IPS DF 4.7 (cell line): ENCODE results near the gene ZNF48.

ENCODE experiments used
- DNase-seq: peaks from one replicate; pipeline ENCODE4 v3.0.0-alpha.2; 2013; ENCODE audit warnings: low spot score; ENCODE audit errors: extremely low read depth

ZNF48 gene

GRCh38 chr16:30395155-30395991 lies at the start of gene ZNF48:
ZNF48 (plus strand) TSS chr16:30395420; CDS start chr16:30395795, 375 bp downstream.
- DNase-seq = no peak

- DNase-seq = no peak
Observed at GRCh38 chr16:30346286-30346685, 48.9 kb upstream of the ZNF48 start.

- DNase-seq = no peak
Observed at GRCh38 chr16:30348113-30348512, 47.1 kb upstream of the ZNF48 start.

GRCh38 chr16:30348929-30349328 lies 46.3 kb upstream of the ZNF48 start:
- DNase-seq = no peak

- no peak for DNase-seq
Observed at GRCh38 chr16:30349675-30350074, 45.5 kb upstream of the ZNF48 start.

GRCh38 chr16:30350134-30350871 lies 44.9 kb upstream of the ZNF48 start:
- DNase-seq = no peak

GRCh38 chr16:30351001-30351441 lies 44.2 kb upstream of the ZNF48 start:
- DNase-seq = no peak

- no peak for DNase-seq
Observed at GRCh38 chr16:30351586-30352419, 43.4 kb upstream of the ZNF48 start.

GRCh38 chr16:30352488-30353401 lies 42.5 kb upstream of the ZNF48 start:
- no peak for DNase-seq

- no peak for DNase-seq
Observed at GRCh38 chr16:30353438-30354129, 41.6 kb upstream of the ZNF48 start.

- no peak for DNase-seq
Observed at GRCh38 chr16:30354423-30355143, 40.6 kb upstream of the ZNF48 start.

- DNase-seq = peak; percentile 96
Observed at GRCh38 chr16:30355144-30355953, 39.9 kb upstream of the ZNF48 start, which contains the start of gene CD2BP2. CD2BP2 (minus strand) TSS chr16:30355308; CDS start chr16:30354681, 627 bp downstream.

GRCh38 chr16:30355954-30356308 lies 39.3 kb upstream of the ZNF48 start:
- no peak for DNase-seq

- DNase-seq = no peak
Observed at GRCh38 chr16:30356401-30357084, 38.7 kb upstream of the ZNF48 start.

GRCh38 chr16:30357085-30357714 lies 38.0 kb upstream of the ZNF48 start:
- DNase-seq = no peak

- DNase-seq = no peak
Observed at GRCh38 chr16:30357715-30358576, 37.3 kb upstream of the ZNF48 start.
